Measurements from ENCODE around the gene DLG5.

The DLG5 gene

GRCh38 chr10:77817541-77817940 lies 109.0 kb downstream of the DLG5 start:
- no peak for FAIRE-seq

- FAIRE-seq: no peak
Measured at GRCh38 chr10:77816311-77816710, 110.2 kb downstream of the DLG5 start.

- no peak for FAIRE-seq
Measured at GRCh38 chr10:77812741-77813140, 113.8 kb downstream of the DLG5 start.

GRCh38 chr10:77811831-77812430 lies 114.6 kb downstream of the DLG5 start:
- no peak for FAIRE-seq

GRCh38 chr10:77810446-77811335 lies 115.9 kb downstream of the DLG5 start:
- FAIRE-seq: no peak

GRCh38 chr10:77809336-77809735 lies 117.2 kb downstream of the DLG5 start:
- FAIRE-seq: no peak

- FAIRE-seq: no peak
Measured at GRCh38 chr10:77807706-77808105, 118.8 kb downstream of the DLG5 start.

- no peak for FAIRE-seq
Measured at GRCh38 chr10:77806511-77807157, 119.9 kb downstream of the DLG5 start.

GRCh38 chr10:77805676-77806075 lies 120.9 kb downstream of the DLG5 start:
- FAIRE-seq: no peak

- no peak for FAIRE-seq
Measured at GRCh38 chr10:77804371-77804770, 122.2 kb downstream of the DLG5 start.

GRCh38 chr10:77801474-77802161 lies 124.9 kb downstream of the DLG5 start:
- no peak for FAIRE-seq

GRCh38 chr10:77800738-77801266 lies 125.8 kb downstream of the DLG5 start:
- FAIRE-seq: no peak

- no peak for FAIRE-seq
Measured at GRCh38 chr10:77800320-77800719, 126.2 kb downstream of the DLG5 start.

- FAIRE-seq: no peak
Measured at GRCh38 chr10:77799352-77799751, 127.2 kb downstream of the DLG5 start.

- no peak for FAIRE-seq
Measured at GRCh38 chr10:77798940-77799339, 127.6 kb downstream of the DLG5 start.

GRCh38 chr10:77796311-77796915 lies 130.1 kb downstream of the DLG5 start:
- no peak for FAIRE-seq

- FAIRE-seq: no peak
Measured at GRCh38 chr10:77795426-77796055, 131.0 kb downstream of the DLG5 start.

GRCh38 chr10:77794256-77795142 lies 132.1 kb downstream of the DLG5 start:
- FAIRE-seq: no peak

- FAIRE-seq: no peak
Measured at GRCh38 chr10:77793831-77794230, 132.7 kb downstream of the DLG5 start.

GRCh38 chr10:77792155-77792554 lies 134.4 kb downstream of the DLG5 start:
- no peak for FAIRE-seq

- FAIRE-seq: no peak
Measured at GRCh38 chr10:77791506-77791905, 135.0 kb downstream of the DLG5 start.
